ENCODE results near the gene TOR1AIP2. TPM values are rescaled to one million over a fixed set of nuclear protein-coding genes. Genes with fewer than 3 reads are reported as not detected.

TOR1AIP2 gene
- total and polyA plus RNA-seq, 10 of the 15 experiments (the other 5 are each of a cell fraction or from before 2014, with no cell fraction given): 5.3 to 38.9 (median 15.4) TPM

- no peaks in the 10 kb centered on the region for H4K20me1 ChIP-seq (ENCODE audit: control insufficient read depth, insufficient read depth)
- H3K9me3 ChIP-seq (replicated peaks; ENCODE audit: control insufficient read depth, insufficient read depth, low read length): no peaks in the 10 kb centered on the region
- TF ChIP-seq PKNOX1 (IDR thresholded peaks at IDR 0.05) (no peak), YBX1 (IDR thresholded peaks at IDR 0.05) (no peak), MTA2 (IDR thresholded peaks at IDR 0.05; ENCODE audit: low read depth) (peak; percentile 19; the same call in 1 of the 2 replicates), NR2F1 (conservative IDR thresholded peaks at IDR 0.05) (peak; percentile 70), GABPA (IDR thresholded peaks at IDR 0.05; ENCODE audit: low read depth) (no peak), EP300 (IDR thresholded peaks at IDR 0.05; ENCODE audit: borderline replicate concordance in 1 of 2, control insufficient read depth in 1 of 2, low read depth in 2 of 2, low read length in 2 of 2) (no peak)
- ATAC-seq (peak; percentile 56), FAIRE-seq (no peak), DNase-seq (ENCODE audit: low read depth, low spot score) (no peak)
- ChIA-PET CTCF (interaction anchor here (1.1 to 19.2 kb wide), 6 partner anchors 9 to 729 kb away, joined by 3 to 938 read pairs (median 34); no protein-coding TSS in a partner anchor), SMC1A (ENCODE audit: uncharacterized antibody, unreplicated experiment) (interaction anchor here (10.8 kb wide), 1 partner anchor 105 kb away, joined by 295 read pairs; no protein-coding TSS in a partner anchor), RAD21 (ENCODE audit: unreplicated experiment) (interaction anchor here (2.3 to 13.1 kb wide), 2 partner anchors 46 to 102 kb away, joined by 5 to 474 read pairs; no protein-coding TSS in a partner anchor), POLR2A (no interaction called here)
- no peak overlapping the region for H2AFZ ChIP-seq (ENCODE audit: control insufficient read depth, low read depth, low read length)
- H3K27ac ChIP-seq (ENCODE audit: control insufficient read depth, insufficient read depth): no peak overlapping the region
- in situ Hi-C loops (cut with MboI) (loop anchor here (5.0 to 25.0 kb wide), 2 partner anchors 91 to 721 kb away; partner anchors contain the start of gene TOR3A), intact Hi-C loops (cut with micrococcal nuclease; ENCODE audit: unreplicated experiment) (no loop called here)
- no peaks in the 10 kb centered on the region for H3K79me2 ChIP-seq (ENCODE audit: control insufficient read depth, insufficient read depth, low read length)
- H3K9ac ChIP-seq (ENCODE audit: control insufficient read depth, insufficient read depth, low read length): no peak overlapping the region
- H3K36me3 ChIP-seq (ENCODE audit: control insufficient read depth in 2 of 2, insufficient read depth in 2 of 2, low read length in 1 of 2): no peaks in the 10 kb centered on the region
- H3K4me3 ChIP-seq: no peak overlapping the region
- no TSS peak for BruUV-seq (replicated peaks)
- no peaks in the 10 kb centered on the region for H3K4me1 ChIP-seq (ENCODE audit: control insufficient read depth, insufficient read depth, low read length)
- 47% methylated on average over 10 of the region's 11 CpGs for WGBS (ENCODE audit: insufficient coverage, insufficient replicate concordance, low lambda C conversion rate, missing lambda C conversion rate)
- H3K4me2 ChIP-seq (ENCODE audit: control insufficient read depth, insufficient read depth): no peak overlapping the region
- peaks cover 0 to 4% of the 10 kb centered on the region in 2 experiments; a peak in 2 of 4 replicates for H3K27me3 ChIP-seq (replicated peaks in 1 of 2; ENCODE audit: control insufficient read depth in 2 of 2, insufficient read depth in 2 of 2, low read length in 1 of 2)
These were observed 69.7 kb downstream of the TOR1AIP2 start for GRCh38 chr1:179807691-179808485.
